Trophoblast cell (in vitro differentiated cells and primary cell): ENCODE results near the gene UBE2E2.

Source experiments
- DNase-seq, 2 donors: peaks; one replicate each; pipeline ENCODE4 v3.0.0-alpha.2; 2016
- H2AFZ ChIP-seq: 2 replicates; pipeline ENCODE4 v1.6.1; 2013; ENCODE audit warnings: low read length, moderate library complexity, mild to moderate bottlenecking; ENCODE audit not compliant: insufficient read depth, poor library complexity
- H2AK5ac ChIP-seq: 2 replicates; pipeline ENCODE4 v1.6.1; 2013; ENCODE audit warnings: mild to moderate bottlenecking, low read length
- H2BK120ac ChIP-seq: 2 replicates; pipeline ENCODE4 v1.6.1; 2013; ENCODE audit warnings: low read length, mild to moderate bottlenecking, moderate library complexity; ENCODE audit not compliant: insufficient read depth, poor library complexity
- H2BK12ac ChIP-seq: 2 replicates; pipeline ENCODE4 v1.6.1; 2013; ENCODE audit warnings: mild to moderate bottlenecking, low read length, moderate library complexity
- H2BK5ac ChIP-seq: 2 replicates; pipeline ENCODE4 v1.6.1; 2013; ENCODE audit warnings: low read length, low read depth, moderate library complexity, mild to moderate bottlenecking; ENCODE audit not compliant: poor library complexity
- H3K14ac ChIP-seq: 2 replicates; pipeline ENCODE4 v1.6.1; 2013; ENCODE audit warnings: mild to moderate bottlenecking, low read length
- H3K18ac ChIP-seq: 2 replicates; pipeline ENCODE4 v1.6.1; 2013; ENCODE audit warnings: mild to moderate bottlenecking, low read length
- H3K23ac ChIP-seq: 2 replicates; pipeline ENCODE4 v1.6.1; 2013; ENCODE audit warnings: low read length
- H3K27ac ChIP-seq: 2 replicates; pipeline ENCODE4 v1.5.1; 2013; ENCODE audit warnings: low read depth, mild to moderate bottlenecking, inconsistent platforms, low read length, moderate library complexity
- H3K27me3 ChIP-seq: 2 replicates; pipeline ENCODE4 v1.6.1; 2013; ENCODE audit warnings: inconsistent platforms, mild to moderate bottlenecking, low read length, moderate library complexity; ENCODE audit not compliant: insufficient read depth
- H3K36me3 ChIP-seq, 2 experiments: 1 replicate in 1 of 2; 2 replicates in 1 of 2; pipeline ENCODE4 v1.6.1; 2013; ENCODE audit warnings: low read length in 2 of 2, mild to moderate bottlenecking in 2 of 2, moderate library complexity in 1 of 2; ENCODE audit not compliant: insufficient read depth in 2 of 2, control insufficient read depth in 1 of 2
- H3K4ac ChIP-seq: 2 replicates; pipeline ENCODE4 v1.6.1; 2013; ENCODE audit warnings: low read depth, mild to moderate bottlenecking, low read length, moderate library complexity
- H3K4me1 ChIP-seq, 2 experiments: 1 replicate in 1 of 2; 2 replicates in 1 of 2; pipeline ENCODE4 v1.6.1; 2013; ENCODE audit warnings: low read length in 2 of 2, mild to moderate bottlenecking in 2 of 2, moderate library complexity in 1 of 2; ENCODE audit not compliant: insufficient read depth in 2 of 2, control insufficient read depth in 1 of 2
- H3K4me2 ChIP-seq: 2 replicates; pipeline ENCODE4 v1.6.1; 2013; ENCODE audit warnings: inconsistent platforms, mild to moderate bottlenecking, low read length, moderate library complexity
- H3K4me3 ChIP-seq: 2 replicates; pipeline ENCODE4 v1.5.1; 2013; ENCODE audit warnings: mild to moderate bottlenecking, low read depth, low read length, inconsistent platforms
- H3K79me1 ChIP-seq: one replicate; pipeline ENCODE4 v1.6.1; 2013; ENCODE audit warnings: low read length
- H3K79me2 ChIP-seq: 2 replicates; pipeline ENCODE4 v1.6.1; 2013; ENCODE audit warnings: low read length, mild to moderate bottlenecking; ENCODE audit not compliant: control insufficient read depth, insufficient read depth, poor library complexity
- H3K9ac ChIP-seq: 2 replicates; pipeline ENCODE4 v1.6.1; 2013; ENCODE audit warnings: mild to moderate bottlenecking, low read length
- H3K9me3 ChIP-seq: 2 replicates; pipeline ENCODE4 v1.6.1; 2013; ENCODE audit warnings: low read depth, mild to moderate bottlenecking, control low read depth, inconsistent platforms, low read length; ENCODE audit not compliant: insufficient read depth
- H4K12ac ChIP-seq: 2 replicates; pipeline ENCODE4 v1.6.1; 2013; ENCODE audit warnings: low read depth, mild to moderate bottlenecking, low read length, moderate library complexity
- H4K8ac ChIP-seq: 2 replicates; pipeline ENCODE4 v1.6.1; 2013; ENCODE audit warnings: low read depth, mild to moderate bottlenecking, low read length, moderate library complexity
- H4K91ac ChIP-seq: one replicate; pipeline ENCODE4 v1.6.1; 2013; ENCODE audit warnings: low read depth, mild to moderate bottlenecking, low read length, moderate library complexity
- WGBS: extraction: QIAGEN DNeasy Blood & Tissue Kit; methylation state at CpG from one replicate; pipeline ENCODE4 v1.1.7; 2013; ENCODE audit warnings: missing lambda C conversion rate; ENCODE audit not compliant: insufficient read length, insufficient coverage; ENCODE audit errors: extremely low coverage; 5-methylcytosine and 5-hydroxymethylcytosine counted together

The UBE2E2 gene

DNA sequence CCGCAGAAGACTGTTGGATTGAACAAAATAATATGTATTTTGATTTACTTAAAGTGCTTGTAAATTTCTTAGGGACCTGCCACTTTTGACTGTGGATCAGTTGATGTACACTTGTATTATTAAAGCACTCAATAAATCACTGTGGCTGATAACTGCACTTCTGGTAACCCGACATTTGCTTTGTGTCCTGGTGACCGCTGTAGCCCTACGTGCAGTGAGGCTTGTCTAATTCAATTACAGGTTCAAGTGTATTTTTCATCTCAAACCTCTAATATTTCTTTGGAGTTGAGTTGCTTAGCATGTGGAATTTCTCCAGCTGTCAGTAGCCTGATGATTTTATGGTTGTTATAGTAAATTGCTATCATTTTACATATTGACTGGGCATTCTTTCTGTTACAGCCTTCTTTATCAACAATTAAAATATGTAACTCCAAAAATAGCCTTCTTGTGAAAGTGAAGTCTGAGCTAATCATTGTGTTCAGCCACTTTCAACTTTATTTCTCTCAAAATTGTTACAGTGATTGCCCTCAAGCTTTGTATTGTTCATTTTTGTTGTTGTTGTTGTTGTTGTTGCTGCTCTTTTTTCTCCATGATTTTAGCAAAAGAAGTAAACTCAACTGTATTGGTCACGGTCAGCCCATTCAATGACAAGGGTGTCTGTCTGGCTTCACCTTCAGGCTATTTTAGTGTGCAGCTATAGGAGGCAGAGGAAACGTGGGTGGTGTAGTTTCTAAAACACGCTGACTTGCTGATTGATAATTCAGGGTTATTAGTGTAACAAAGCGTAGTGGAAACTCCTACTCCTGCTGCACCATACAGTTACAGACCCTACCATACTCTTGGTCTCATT lies 387.5 kb downstream of the UBE2E2 start:
- H3K27me3 ChIP-seq = no peaks in the 10 kb centered on the region
- H3K79me1 ChIP-seq = no peaks in the 10 kb centered on the region
- no peak for DNase-seq
- no peak overlapping the region for H3K9ac ChIP-seq
- H4K12ac ChIP-seq = no peak overlapping the region
- H3K36me3 ChIP-seq = no peaks in the 10 kb centered on the region
- H3K23ac ChIP-seq = no peak overlapping the region
- H4K91ac ChIP-seq = no peak overlapping the region
- H3K4me3 ChIP-seq = no peak overlapping the region
- no peaks in the 10 kb centered on the region for H3K79me2 ChIP-seq
- H2BK12ac ChIP-seq = no peak overlapping the region
- H4K8ac ChIP-seq = no peak overlapping the region
- H3K9me3 ChIP-seq = no peaks in the 10 kb centered on the region
- H3K4ac ChIP-seq = no peak overlapping the region
- H3K4me2 ChIP-seq = no peak overlapping the region
- no peak overlapping the region for H3K18ac ChIP-seq
- no peak overlapping the region for H3K27ac ChIP-seq
- no peak overlapping the region for H2AFZ ChIP-seq
- H2AK5ac ChIP-seq = no peak overlapping the region
- H3K14ac ChIP-seq = no peak overlapping the region
- no peaks in the 10 kb centered on the region for H3K4me1 ChIP-seq
- WGBS = no CpG with 5 or more reads among the region's 8 CpGs
- H2BK120ac ChIP-seq = no peak overlapping the region
- no peak overlapping the region for H2BK5ac ChIP-seq

DNA sequence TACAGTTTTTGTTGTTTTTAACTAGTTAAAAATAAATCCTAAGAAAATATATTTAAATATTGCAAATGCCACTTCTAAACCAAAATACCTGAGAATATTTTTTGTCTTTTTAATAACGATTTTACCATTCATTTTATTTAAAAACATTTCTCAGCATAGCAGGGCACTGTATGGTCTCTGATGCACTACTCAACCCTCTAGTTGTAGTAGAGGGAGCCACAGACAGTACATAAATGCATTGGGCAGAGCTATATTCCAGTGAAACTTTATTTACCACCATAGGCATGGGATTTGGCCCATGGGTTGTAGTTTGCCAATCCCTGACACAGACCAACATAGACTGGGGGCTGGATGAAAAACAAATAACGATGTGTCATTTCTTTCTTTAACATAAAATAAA lies 388.2 kb downstream of the UBE2E2 start:
- H3K79me2 ChIP-seq = no peaks in the 10 kb centered on the region
- H3K23ac ChIP-seq = no peak overlapping the region
- no peak overlapping the region for H3K18ac ChIP-seq
- H4K91ac ChIP-seq = no peak overlapping the region
- no peak overlapping the region for H2AK5ac ChIP-seq
- H3K79me1 ChIP-seq = no peaks in the 10 kb centered on the region
- H3K4me1 ChIP-seq = no peaks in the 10 kb centered on the region
- no peak overlapping the region for H2BK5ac ChIP-seq
- H4K8ac ChIP-seq = no peak overlapping the region
- no peak overlapping the region for H2AFZ ChIP-seq
- H3K9me3 ChIP-seq = no peaks in the 10 kb centered on the region
- no peak overlapping the region for H2BK120ac ChIP-seq
- H3K14ac ChIP-seq = no peak overlapping the region
- H3K4me2 ChIP-seq = no peak overlapping the region
- H3K27ac ChIP-seq = no peak overlapping the region
- no peak overlapping the region for H4K12ac ChIP-seq
- H3K36me3 ChIP-seq = no peaks in the 10 kb centered on the region
- no peak overlapping the region for H2BK12ac ChIP-seq
- no peak overlapping the region for H3K4me3 ChIP-seq
- no CpG with 5 or more reads among the region's 2 CpGs for WGBS
- no peak overlapping the region for H3K4ac ChIP-seq
- no peak for DNase-seq
- H3K9ac ChIP-seq = no peak overlapping the region
- no peaks in the 10 kb centered on the region for H3K27me3 ChIP-seq

DNA sequence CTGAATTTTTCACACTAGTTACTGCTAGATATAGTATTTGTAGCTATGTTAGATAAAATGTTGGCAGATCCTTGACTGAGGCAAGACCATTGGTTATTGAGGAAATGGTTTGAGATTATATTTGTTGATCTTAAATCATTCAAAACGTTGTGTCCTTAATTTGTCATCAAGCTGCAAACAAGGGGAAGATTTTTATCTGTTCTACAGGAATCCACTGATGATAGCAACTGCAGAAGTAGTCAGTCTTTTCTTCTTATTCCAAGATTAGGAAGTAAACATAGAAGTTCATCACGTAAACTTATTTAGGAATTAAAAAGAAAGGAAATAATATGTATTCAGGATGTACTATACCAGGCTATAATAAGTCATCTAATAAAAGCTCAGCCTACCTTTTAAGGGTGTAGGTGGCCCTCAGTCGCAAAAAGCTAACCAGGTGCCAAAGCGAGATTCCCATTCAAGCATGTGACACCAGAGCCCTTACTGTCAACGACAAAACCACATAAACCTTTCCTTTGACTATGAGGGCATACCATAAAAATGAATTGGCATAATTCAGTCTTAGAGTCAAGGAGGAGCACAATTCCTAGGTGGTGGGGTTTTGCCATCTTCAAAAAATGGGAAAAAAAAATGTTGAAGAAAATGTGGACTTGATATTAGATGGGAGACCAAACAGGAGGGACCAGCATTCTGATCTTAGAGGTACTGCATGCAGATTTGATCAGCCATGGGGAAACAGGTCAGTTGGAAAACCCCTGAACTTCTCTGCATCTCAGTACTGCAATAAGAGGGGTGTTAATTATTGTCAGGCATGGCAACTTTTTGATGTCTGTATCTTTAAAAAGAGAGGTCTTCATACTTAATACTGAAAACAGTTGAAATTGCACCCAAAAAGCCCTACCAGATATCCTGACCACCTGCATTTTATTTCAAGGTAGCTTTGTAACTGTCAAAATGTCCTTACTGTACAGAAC lies 390.1 kb downstream of the UBE2E2 start:
- H3K4me1 ChIP-seq = no peaks in the 10 kb centered on the region
- no peak overlapping the region for H2AK5ac ChIP-seq
- no peak overlapping the region for H3K18ac ChIP-seq
- H2BK12ac ChIP-seq = no peak overlapping the region
- no CpG with 5 or more reads among the region's 5 CpGs for WGBS
- no peaks in the 10 kb centered on the region for H3K27me3 ChIP-seq
- no peak overlapping the region for H4K12ac ChIP-seq
- no peaks in the 10 kb centered on the region for H3K36me3 ChIP-seq
- no peak overlapping the region for H2AFZ ChIP-seq
- H3K79me2 ChIP-seq = no peaks in the 10 kb centered on the region
- DNase-seq = no peak
- H2BK5ac ChIP-seq = no peak overlapping the region
- no peak overlapping the region for H3K27ac ChIP-seq
- no peak overlapping the region for H3K4me3 ChIP-seq
- no peaks in the 10 kb centered on the region for H3K79me1 ChIP-seq
- no peak overlapping the region for H3K23ac ChIP-seq
- no peak overlapping the region for H3K4ac ChIP-seq
- no peak overlapping the region for H3K9ac ChIP-seq
- no peaks in the 10 kb centered on the region for H3K9me3 ChIP-seq
- no peak overlapping the region for H3K4me2 ChIP-seq
- H4K91ac ChIP-seq = no peak overlapping the region
- no peak overlapping the region for H4K8ac ChIP-seq
- H2BK120ac ChIP-seq = no peak overlapping the region
- H3K14ac ChIP-seq = no peak overlapping the region

DNA sequence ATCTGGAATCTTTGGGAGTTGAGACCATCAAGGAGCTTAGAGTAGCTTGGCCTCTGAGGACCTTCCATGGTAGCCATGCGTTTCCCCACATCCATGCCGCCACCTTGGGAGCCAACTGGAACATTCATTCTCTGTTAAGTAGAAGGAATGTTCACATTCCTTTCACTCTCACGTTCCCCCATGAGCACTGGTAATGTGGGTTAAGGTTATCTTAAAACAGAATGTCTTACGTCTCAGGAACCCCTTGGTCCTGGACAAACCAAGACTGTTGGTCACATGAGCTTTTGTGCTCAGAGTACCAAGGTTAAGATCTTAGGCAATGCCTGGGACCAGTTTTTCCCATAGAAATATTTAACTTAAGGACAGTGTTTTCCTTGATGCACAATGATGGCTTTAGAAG lies 390.9 kb downstream of the UBE2E2 start:
- Histone ChIP-seq H3K79me1 (no peaks in the 10 kb centered on the region), H4K12ac (no peak overlapping the region), H3K18ac (no peak overlapping the region), H3K79me2 (no peaks in the 10 kb centered on the region), H4K8ac (no peak overlapping the region), H3K4me2 (no peak overlapping the region), H3K27ac (no peak overlapping the region), H3K4me3 (no peak overlapping the region), H2BK5ac (no peak overlapping the region), H2AK5ac (no peak overlapping the region), H2BK12ac (no peak overlapping the region), H3K9ac (no peak overlapping the region), H2AFZ (no peak overlapping the region), H3K9me3 (no peaks in the 10 kb centered on the region), H4K91ac (no peak overlapping the region), H2BK120ac (no peak overlapping the region), H3K4ac (no peak overlapping the region), H3K36me3 (no peaks in the 10 kb centered on the region), H3K23ac (no peak overlapping the region), H3K14ac (no peak overlapping the region), H3K27me3 (no peaks in the 10 kb centered on the region), H3K4me1 (no peaks in the 10 kb centered on the region)
- no CpG with 5 or more reads among the region's 4 CpGs for WGBS
- DNase-seq = peak in 1 of 2 donors; percentile 43
